Astrocyte (in vitro differentiated cells and primary cell): ENCODE measurements around the gene KCNB1.

Experiments
- EZH2 ChIP-seq: IDR thresholded peaks from 2 replicates; pipeline ENCODE4 v1.6.1; 2012; ENCODE audit warnings: mild to moderate bottlenecking, low read length, inconsistent platforms; ENCODE audit not compliant: insufficient read depth
- TF ChIP-seq, protein P1 (sequence below): IDR thresholded peaks from 2 replicates; pipeline ENCODE4 v1.5.1; 2011; ENCODE audit warnings: low read depth, mild to moderate bottlenecking, inconsistent platforms, low read length, moderate library complexity; ENCODE audit not compliant: insufficient read depth

DNA sequence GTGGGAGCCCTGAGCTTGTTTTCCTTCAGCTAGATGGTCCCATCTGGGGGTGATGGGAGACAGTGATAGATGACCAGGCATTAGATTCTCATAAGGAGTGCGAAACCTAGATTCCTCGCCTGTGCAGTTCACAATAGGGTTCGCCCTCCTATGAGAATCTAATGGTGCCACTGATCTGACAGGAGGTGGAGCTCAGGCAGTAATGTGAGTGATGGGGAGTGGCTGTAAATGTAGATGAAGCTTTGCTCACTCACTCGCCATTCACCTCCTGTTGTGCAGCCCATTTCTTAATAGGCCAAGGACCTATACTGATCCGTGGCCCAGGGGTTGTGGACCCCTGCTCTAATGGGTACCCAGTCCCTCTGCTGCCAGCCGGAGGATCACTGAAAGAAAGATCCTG is 20.7 kb upstream of the KCNB1 start:
- TF ChIP-seq, protein P1, sequence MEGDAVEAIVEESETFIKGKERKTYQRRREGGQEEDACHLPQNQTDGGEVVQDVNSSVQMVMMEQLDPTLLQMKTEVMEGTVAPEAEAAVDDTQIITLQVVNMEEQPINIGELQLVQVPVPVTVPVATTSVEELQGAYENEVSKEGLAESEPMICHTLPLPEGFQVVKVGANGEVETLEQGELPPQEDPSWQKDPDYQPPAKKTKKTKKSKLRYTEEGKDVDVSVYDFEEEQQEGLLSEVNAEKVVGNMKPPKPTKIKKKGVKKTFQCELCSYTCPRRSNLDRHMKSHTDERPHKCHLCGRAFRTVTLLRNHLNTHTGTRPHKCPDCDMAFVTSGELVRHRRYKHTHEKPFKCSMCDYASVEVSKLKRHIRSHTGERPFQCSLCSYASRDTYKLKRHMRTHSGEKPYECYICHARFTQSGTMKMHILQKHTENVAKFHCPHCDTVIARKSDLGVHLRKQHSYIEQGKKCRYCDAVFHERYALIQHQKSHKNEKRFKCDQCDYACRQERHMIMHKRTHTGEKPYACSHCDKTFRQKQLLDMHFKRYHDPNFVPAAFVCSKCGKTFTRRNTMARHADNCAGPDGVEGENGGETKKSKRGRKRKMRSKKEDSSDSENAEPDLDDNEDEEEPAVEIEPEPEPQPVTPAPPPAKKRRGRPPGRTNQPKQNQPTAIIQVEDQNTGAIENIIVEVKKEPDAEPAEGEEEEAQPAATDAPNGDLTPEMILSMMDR, result no peak
- TF ChIP-seq EZH2, result no peak
